ENCODE results near the gene MET.
"Not testable (repeated sequence)": the region's sequence is repeated elsewhere in the genome, so short reads cannot be mapped to it uniquely, and the experiment has no call there.

Gene MET

DNA sequence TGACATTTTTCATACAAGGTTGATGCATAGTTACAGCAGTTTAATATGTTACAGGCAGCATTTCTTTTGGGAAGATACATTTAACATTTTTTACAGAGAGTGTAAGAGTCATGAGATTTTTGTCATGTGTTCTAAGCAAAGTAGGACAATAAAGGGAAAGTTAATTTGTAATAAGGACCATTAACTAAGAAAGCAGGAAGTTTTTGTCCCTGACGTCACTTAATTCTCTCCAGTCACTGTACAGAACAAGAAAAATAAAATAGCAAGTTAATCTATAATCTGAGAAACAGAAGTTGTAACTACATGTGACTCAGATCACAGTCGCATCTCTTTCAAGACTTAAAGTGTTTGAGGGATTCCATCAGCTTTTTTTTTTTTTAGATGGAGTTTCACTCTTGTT, 140.9 kb downstream of the MET start:
- DNase-seq, result no peak

- DNase-seq, result not testable (repeated sequence)
Observed at GRCh38 chr7:116813371-116813770, 141.4 kb downstream of the MET start.

GRCh38 chr7:116815041-116815440, 143.0 kb downstream of the MET start:
- no peak for DNase-seq

DNA sequence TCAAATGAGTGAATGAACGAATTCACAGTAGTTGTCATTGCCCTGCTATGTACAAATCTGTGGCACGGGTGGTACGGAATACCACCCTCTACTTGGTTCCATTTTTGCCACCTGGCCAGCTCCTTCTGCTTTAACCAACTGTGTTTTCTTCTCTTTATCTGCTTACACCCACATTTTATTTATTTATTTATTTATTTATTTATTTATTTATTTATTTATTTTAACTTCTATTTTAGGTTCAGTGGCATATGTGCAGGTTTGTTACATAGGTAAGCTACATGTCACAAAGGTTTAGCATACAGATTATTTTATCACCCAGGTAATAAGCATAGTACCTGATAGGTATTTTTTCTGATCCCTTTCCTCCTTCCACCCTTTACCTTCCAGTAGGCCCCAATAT, 148.2 kb downstream of the MET start:
- no peak for DNase-seq

DNA sequence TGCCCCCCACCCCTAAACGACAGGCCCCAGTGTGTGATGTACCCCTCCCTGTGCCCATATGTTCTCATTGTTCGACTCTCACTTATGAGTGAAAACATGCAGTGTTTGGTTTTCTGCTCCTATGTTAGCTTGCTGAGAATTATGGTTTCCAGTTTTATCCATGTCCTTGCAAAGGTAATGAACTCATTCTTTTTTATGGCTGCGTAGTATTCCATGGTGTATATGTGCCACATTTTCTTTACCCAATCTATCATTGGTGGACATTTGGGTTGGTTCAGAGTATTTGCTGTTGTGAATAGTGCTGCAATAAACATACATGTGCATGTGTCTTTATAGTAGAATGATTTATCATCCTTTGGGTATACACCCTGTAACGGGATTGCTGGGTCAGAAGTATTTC, 149.7 kb downstream of the MET start:
- not testable (repeated sequence) for DNase-seq

GRCh38 chr7:116824449-116824848, 152.5 kb downstream of the MET start:
- DNase-seq, result no peak

DNA sequence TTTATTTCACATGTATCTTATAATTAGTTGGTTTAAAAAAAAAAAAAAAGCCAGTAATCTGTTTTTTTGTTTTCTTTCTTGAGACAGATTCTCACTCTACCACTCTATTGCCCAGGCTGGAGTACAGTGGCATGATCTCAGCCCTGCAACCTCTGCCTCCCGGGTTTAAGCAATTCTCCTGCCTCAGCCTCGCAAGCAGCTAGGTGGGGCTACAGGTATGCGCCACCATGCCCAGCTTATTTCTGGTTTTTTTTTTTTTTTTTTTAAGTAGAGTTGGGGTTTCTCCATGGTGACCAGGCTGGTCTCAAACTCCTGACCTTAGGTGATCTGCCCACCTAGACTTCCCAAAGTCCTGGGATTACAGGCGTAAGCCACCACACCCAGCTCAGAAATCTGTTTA, 156.3 kb downstream of the MET start:
- no peak for DNase-seq

DNA sequence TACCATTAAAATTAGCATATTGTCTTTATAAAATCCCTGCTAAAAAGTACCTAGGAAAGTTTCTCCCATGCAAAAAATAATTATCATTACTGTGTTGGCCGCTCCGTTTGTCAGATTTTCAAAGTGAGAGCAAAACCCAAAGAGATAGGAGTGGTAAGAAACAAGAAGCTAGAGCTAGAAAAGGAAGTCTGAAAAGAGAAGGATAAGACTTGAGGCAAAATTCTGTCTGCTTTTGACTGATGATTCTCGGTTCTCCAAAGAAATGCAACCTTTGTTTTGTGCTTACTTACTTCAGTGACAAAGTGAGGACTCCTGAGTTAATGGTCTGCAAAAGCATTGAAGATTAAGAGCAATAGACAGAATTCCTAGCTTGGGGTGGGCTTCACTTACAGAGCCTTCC, 157.0 kb downstream of the MET start:
- DNase-seq, result no peak

DNA sequence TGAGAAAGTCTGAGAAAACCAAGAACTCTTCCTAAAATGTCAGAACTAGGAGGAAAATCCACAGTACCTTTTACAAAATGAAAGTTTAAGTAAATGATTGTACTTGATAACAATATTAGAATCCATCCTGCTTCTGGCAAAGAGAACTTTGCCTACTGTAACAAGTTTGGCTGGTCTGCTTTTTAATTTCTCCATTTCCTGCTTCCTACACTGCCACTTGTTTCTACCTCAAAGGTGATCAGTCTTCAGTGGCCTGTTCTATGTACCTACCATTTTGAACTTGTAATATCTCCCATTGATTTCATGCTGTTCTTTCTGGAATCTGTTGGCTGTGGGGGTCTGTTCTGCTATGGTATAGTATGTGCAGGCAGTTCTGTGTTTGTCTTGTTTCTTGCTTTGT, 157.5 kb downstream of the MET start:
- DNase-seq, result no peak

- DNase-seq, result no peak
Observed at GRCh38 chr7:116832692-116833091, 160.7 kb downstream of the MET start.

DNA sequence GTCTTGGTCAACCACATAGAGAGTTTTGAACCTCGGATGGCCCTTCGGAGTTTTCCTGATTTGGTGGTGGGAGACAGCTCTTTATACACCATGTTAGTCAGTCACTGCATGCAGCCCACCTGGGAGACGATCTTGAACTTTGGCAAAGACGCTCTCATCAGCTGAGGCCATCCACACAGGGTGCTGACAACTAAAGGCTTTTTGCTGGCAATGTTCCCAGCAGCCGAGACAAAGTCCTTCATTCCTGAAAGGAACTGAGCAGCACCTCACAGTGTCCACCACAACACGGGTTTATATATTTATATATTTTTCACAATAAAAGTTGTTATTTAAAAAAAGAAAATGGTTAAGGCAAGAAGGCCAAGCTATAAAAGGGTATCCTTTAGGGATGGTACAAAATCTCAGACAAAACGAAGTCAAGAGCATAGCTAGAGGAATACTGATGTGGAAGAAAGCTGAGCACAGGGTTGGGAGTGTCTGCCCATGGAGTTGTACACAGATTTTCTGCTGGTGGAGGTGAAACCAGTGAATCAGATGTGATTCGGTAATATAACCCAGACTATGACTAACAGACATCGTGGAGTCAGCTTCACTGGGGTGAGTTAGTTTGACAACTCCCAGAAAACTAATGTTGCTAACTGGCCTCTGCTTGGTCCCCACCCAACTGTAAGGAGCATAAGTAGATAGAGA, 163.0 kb downstream of the MET start:
- DNase-seq, result no peak

GRCh38 chr7:116836048-116836447, 164.1 kb downstream of the MET start:
- no peak for DNase-seq

DNA sequence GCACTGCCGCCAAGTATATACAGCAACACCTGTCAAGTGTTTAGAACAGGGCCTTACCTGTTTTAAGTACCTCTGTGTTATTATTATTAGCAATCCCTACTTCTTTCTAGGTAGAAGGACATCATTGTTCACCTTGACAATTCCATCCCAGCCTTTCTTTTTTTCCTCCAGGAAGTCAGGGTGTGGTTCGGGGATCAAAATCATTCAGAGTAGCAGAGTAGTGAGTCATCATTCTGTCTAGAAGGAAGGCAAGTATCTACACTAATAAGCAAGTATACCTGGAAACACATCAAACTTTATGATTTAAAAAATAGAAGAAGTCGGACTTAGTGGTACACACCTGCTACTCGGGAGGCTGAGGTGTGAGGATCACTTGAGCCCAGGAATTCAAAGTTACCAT, 164.9 kb downstream of the MET start:
- DNase-seq, result no peak

DNA sequence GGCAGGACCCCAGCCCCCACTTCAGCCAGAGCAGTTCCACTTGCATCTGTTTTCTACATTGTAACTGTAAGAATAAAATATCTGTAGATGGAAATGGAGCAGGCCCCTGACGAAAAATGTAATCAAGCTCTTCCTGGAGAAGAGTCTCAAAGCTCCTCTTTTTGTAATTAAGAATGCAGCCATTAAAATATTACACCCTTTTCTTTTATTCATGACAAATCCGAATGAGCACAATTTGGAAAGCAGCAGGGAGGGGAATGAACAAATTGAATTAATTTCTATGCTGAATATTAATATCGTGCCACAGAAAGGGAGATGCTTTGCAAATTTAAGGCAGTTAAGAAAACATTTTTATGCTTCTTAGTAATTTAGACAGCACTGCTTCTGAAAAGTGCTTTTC, 165.6 kb downstream of the MET start:
- no peak for DNase-seq

DNA sequence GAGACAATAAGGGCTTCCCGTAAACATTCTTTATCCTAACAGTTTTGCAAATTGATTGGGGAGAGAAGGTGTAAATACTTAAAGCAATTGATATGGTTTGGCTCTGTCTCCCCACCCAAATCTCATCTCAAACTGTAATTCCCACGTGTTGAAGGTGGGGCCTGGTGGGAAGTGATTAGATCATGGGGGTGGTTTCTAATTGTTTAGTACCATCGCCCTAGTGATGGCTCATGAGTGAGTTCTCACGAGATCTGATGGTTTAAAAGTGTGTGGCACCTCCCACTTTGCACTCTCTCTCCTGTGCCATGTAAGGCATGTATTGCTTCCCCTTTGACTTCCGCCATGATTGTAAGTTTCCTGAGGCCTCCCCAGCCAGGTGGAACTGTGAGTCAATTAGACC, 168.3 kb downstream of the MET start:
- DNase-seq, result no peak

- no peak for DNase-seq
Observed at GRCh38 chr7:116842371-116842770, 170.4 kb downstream of the MET start.

DNA sequence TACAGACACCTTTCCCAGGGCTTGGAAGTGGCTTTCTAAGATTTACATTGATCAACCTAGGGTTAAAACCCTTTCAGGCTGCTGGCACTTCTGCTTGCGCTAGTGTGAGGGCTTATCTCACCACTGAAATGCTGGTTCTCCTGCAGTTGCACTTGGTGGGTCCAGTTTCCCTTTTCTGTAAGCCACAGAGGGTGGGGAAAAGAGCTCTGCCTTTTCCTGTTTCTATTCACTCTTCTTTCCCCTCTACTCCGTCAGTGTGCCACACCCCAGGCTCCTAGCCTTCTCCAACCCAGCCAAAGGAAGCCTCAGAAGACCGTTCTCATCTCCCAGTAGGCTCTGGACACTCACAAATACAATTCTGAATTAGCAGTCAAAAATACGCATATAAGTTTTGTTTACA, 171.4 kb downstream of the MET start:
- no peak for DNase-seq
